PC-9 (cell line): ENCODE results near the gene HNRNPAB. TPM values are rescaled to one million over a fixed set of nuclear protein-coding genes. Genes with fewer than 3 reads are reported as not detected.
A peak's percentile ranks its signal among the peaks of the same experiment; 100 is the strongest.

ENCODE experiments used
- BruUV-seq: library from RNA; stranded (reverse); fragments of 400-500 nt; replicated peaks from 2 replicates; lab custom pipeline; 2021; lab: Mats Ljungman, UMichigan
- CTCF ChIA-PET: fragments of 300-600 bp; sonication (Branson Sonifier 250); formaldehyde crosslinking; loops from one replicate; lab custom pipeline; 2022; ENCODE audit warnings: antibody characterized with exemption; lab: Charles Lee
- POLR2A ChIA-PET: fragments of 300-600 bp; sonication (Branson Sonifier 250); formaldehyde crosslinking; loops from one replicate; lab custom pipeline; 2022; ENCODE audit warnings: antibody characterized with exemption; ENCODE audit not compliant: unreplicated experiment; lab: Charles Lee
- DNase-seq, 2 experiments: peaks; one replicate each; pipeline versions ENCODE4 v3.0.0 to v3.0.0-alpha.2; 2015 to 2022; ENCODE audit warnings: mixed read lengths in 1 of 2
- H2AFZ ChIP-seq: fragments of 200-600 bp; sonication (generic); 2 replicates; pipeline ENCODE4 v1.8.1; 2017; ENCODE audit warnings: antibody characterized with exemption
- H3F3A ChIP-seq: fragments of 200-600 bp; sonication (generic); 2 replicates; pipeline ENCODE4 v1.8.1; 2017; ENCODE audit warnings: antibody characterized with exemption, mild to moderate bottlenecking, low read depth; ENCODE audit not compliant: insufficient read depth
- H3K27ac ChIP-seq: fragments of 200-600 bp; sonication (generic); 2 replicates; pipeline ENCODE4 v1.6.1; 2016; ENCODE audit warnings: mixed run types
- H3K27me3 ChIP-seq: fragments of 200-600 bp; sonication (generic); 2 replicates; pipeline ENCODE4 v1.6.1; 2016; ENCODE audit warnings: low read depth, mixed run types; ENCODE audit not compliant: insufficient read depth
- H3K36me3 ChIP-seq: fragments of 200-600 bp; sonication (generic); 2 replicates; pipeline ENCODE4 v1.6.1; 2016; ENCODE audit warnings: low read depth, mixed run types
- H3K4me1 ChIP-seq: fragments of 200-600 bp; sonication (generic); replicated peaks from 2 replicates; pipeline ENCODE4 v1.6.1; 2016; ENCODE audit warnings: mixed run types; ENCODE audit not compliant: insufficient read depth
- H3K4me2 ChIP-seq: fragments of 200-600 bp; sonication (generic); 2 replicates; pipeline ENCODE4 v1.6.1; 2017; ENCODE audit warnings: mixed run types
- H3K4me3 ChIP-seq: fragments of 200-600 bp; sonication (generic); 2 replicates; pipeline ENCODE4 v1.6.1; 2016; ENCODE audit warnings: mixed run types
- H3K79me2 ChIP-seq: fragments of 200-600 bp; sonication (generic); 2 replicates; pipeline ENCODE4 v1.6.1; 2017; ENCODE audit warnings: low read depth, mixed run types
- H3K9me2 ChIP-seq: fragments of 200-600 bp; sonication (generic); 2 replicates; pipeline ENCODE4 v1.8.1; 2017; ENCODE audit warnings: mild to moderate bottlenecking; ENCODE audit not compliant: insufficient read depth
- H3K9me3 ChIP-seq: fragments of 200-600 bp; sonication (generic); 2 replicates; pipeline ENCODE4 v1.8.1; 2016; ENCODE audit warnings: low read depth; ENCODE audit not compliant: insufficient read depth
- H4K20me1 ChIP-seq: fragments of 200-600 bp; sonication (generic); 2 replicates; pipeline ENCODE4 v1.8.1; 2017; ENCODE audit not compliant: insufficient read depth
- EZH2 ChIP-seq: fragments of 200-600 bp; sonication (generic); IDR thresholded peaks from 2 replicates; pipeline ENCODE4 v1.8.0; 2017; ENCODE audit warnings: antibody characterized with exemption, low read depth
- intact Hi-C: fragments of 100-400 bp; cut with micrococcal nuclease; formaldehyde crosslinking; loops from one replicate; pipeline ENCODE4 v1.10.0; 2022; ENCODE audit not compliant: unreplicated experiment
- total RNA-seq: library from RNA; stranded (reverse); gene quantifications from 2 replicates; pipeline ENCODE4 v1.2.3, GENCODE V29; 2021
- TF ChIP-seq, protein P1 (sequence below): fragments of 200-600 bp; sonication (generic); conservative IDR thresholded peaks from 2 replicates; pipeline ENCODE4 v1.6.1; 2017; ENCODE audit warnings: mixed run types, antibody characterized with exemption, mild to moderate bottlenecking, moderate library complexity

HNRNPAB gene
- total RNA-seq, 1 experiment from 2014 or later, result 193 TPM

DNA sequence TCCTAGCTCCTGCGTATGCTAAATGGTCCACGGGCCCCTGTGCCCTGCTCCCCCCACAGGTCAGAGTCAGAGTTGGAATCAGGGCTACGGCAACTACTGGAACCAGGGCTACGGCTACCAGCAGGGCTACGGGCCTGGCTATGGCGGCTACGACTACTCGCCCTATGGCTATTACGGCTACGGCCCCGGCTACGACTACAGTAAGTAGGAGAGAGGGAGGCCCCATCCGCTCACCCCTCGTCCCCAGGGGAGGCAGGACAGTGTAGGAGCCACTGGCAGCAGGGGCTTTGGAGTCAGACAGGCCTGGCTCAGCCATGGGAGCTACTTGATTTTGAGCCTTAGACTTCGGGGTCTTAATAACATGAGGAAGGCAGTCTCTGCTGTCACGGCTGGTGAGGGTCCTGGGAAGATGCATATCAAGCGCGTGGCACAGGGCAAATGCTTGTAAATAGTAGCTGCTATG, 5.8 kb downstream of the HNRNPAB start:
- Histone ChIP-seq H3K4me3 (no peak overlapping the region), H3K4me2 (no peak overlapping the region), H3K79me2 (peaks cover 47% of the 10 kb centered on the region), H3K9me2 (no peaks in the 10 kb centered on the region), H3F3A (peaks cover 91% of the 10 kb centered on the region), H4K20me1 (peaks cover 87% of the 10 kb centered on the region), H3K9me3 (no peaks in the 10 kb centered on the region), H3K27ac (no peak overlapping the region), H2AFZ (no peak overlapping the region), H3K36me3 (peaks cover 53% of the 10 kb centered on the region), H3K4me1 (peaks cover 22% of the 10 kb centered on the region), H3K27me3 (no peaks in the 10 kb centered on the region)
- BruUV-seq, result no TSS peak
- intact Hi-C loops, result no loop called here
- no peak for DNase-seq
- TF ChIP-seq, protein P1, sequence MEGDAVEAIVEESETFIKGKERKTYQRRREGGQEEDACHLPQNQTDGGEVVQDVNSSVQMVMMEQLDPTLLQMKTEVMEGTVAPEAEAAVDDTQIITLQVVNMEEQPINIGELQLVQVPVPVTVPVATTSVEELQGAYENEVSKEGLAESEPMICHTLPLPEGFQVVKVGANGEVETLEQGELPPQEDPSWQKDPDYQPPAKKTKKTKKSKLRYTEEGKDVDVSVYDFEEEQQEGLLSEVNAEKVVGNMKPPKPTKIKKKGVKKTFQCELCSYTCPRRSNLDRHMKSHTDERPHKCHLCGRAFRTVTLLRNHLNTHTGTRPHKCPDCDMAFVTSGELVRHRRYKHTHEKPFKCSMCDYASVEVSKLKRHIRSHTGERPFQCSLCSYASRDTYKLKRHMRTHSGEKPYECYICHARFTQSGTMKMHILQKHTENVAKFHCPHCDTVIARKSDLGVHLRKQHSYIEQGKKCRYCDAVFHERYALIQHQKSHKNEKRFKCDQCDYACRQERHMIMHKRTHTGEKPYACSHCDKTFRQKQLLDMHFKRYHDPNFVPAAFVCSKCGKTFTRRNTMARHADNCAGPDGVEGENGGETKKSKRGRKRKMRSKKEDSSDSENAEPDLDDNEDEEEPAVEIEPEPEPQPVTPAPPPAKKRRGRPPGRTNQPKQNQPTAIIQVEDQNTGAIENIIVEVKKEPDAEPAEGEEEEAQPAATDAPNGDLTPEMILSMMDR, result no peak
- no peak for TF ChIP-seq EZH2
- CTCF ChIA-PET, result interaction anchor here (0.5 kb wide), 2 partner anchors 215 to 631 kb away, joined by 4 read pairs; no protein-coding TSS in a partner anchor
- POLR2A ChIA-PET, result interaction anchor here (0.8 kb wide), 1 partner anchor 1585 kb away, joined by 6 read pairs; no protein-coding TSS in a partner anchor

DNA sequence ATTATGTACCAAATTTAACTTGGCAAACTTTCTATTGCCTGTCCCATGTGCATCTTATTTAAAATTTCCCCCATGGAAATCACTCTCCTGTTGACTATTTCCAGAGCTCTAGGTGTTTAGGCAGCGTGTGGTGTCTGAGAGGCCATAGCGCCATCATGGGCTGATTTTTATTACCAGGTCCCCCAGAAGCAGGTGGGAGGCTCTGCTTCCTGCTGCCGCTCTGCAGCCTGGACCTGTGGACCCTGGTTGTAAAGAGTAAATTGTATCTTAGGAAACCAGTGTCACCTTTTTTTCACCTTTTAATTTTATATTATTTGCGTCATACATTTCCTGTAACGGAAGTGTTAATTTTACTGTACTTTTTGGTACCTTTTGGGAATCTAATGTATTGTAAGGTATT, 6.4 kb downstream of the HNRNPAB start:
- Histone ChIP-seq H3K79me2 (peaks cover 42% of the 10 kb centered on the region), H3K4me3 (no peak overlapping the region), H2AFZ (no peak overlapping the region), H3K27me3 (no peaks in the 10 kb centered on the region), H4K20me1 (peaks cover 86% of the 10 kb centered on the region), H3K27ac (no peak overlapping the region), H3K4me1 (peaks cover 22% of the 10 kb centered on the region), H3K36me3 (peaks cover 50% of the 10 kb centered on the region), H3K4me2 (no peak overlapping the region), H3K9me3 (no peaks in the 10 kb centered on the region), H3K9me2 (no peaks in the 10 kb centered on the region), H3F3A (peaks cover 88% of the 10 kb centered on the region)
- TF ChIP-seq EZH2, result no peak
- TF ChIP-seq, protein P1, result no peak
- intact Hi-C loops, result no loop called here
- POLR2A ChIA-PET, result no interaction called here
- CTCF ChIA-PET, result no interaction called here
- BruUV-seq, result no TSS peak
- DNase-seq, result peak in 1 of 2 experiments; percentile 26

DNA sequence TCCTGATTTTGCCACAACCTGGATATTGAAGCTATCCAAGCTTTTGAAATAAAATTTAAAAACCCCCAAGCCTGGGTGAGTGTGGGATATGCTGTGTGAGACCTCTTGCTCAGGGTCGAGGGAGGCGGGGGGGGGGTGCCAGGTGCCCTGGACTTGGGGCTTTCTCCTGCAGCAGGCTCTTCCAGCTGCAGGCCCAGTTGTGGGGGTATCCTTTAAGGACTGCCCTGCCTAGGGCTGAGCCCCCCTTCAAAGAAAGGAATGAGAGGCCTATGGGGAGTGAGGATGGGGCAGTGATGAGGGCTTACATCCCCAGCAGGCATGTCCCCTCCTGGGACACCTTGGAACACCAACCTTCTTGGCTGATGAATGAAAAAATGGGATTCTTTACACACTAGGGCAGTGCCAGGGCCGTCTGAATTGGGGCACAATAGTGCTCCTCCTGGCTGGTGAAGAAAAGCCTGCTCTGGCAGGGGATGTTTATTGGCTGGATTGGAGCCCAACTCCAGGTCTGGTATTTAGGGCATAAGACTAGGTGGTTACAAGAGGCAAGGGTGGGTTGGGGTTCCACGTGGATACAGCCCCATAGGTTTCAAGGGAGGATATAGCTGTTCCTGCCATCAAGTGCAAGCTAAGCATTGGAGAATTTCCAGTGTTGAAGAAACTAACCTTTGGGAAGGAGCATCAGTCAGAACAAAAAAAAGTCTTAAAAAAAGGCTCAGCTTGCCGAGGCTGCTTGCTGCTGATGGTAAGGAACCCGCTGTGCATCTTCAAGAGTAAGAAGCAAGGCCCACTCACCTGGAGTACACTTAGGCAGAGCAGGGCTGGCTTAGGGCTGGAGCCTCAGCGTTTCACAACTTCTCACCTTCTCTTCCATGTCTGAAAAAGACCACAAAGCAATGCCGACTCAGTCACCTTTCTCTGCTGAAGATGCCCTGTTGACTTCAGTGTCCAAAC, 7.0 kb downstream of the HNRNPAB start:
- Histone ChIP-seq H3K79me2 (peaks cover 35% of the 10 kb centered on the region), H3K27ac (no peak overlapping the region), H4K20me1 (peaks cover 83% of the 10 kb centered on the region), H3F3A (peaks cover 90% of the 10 kb centered on the region), H3K27me3 (no peaks in the 10 kb centered on the region), H2AFZ (no peak overlapping the region), H3K36me3 (peaks cover 45% of the 10 kb centered on the region), H3K9me3 (no peaks in the 10 kb centered on the region), H3K4me3 (no peak overlapping the region), H3K4me2 (no peak overlapping the region), H3K9me2 (no peaks in the 10 kb centered on the region), H3K4me1 (peaks cover 18% of the 10 kb centered on the region)
- no peak for TF ChIP-seq EZH2
- TF ChIP-seq, protein P1, result no peak
- intact Hi-C loops, result no loop called here
- peak in 1 of 2 experiments; percentile 25 for DNase-seq
- POLR2A ChIA-PET, result no interaction called here
- CTCF ChIA-PET, result no interaction called here
- BruUV-seq, result no TSS peak
